Hematopoietic multipotent progenitor cell (in vitro differentiated cells): ENCODE measurements around the gene AURKAIP1. TPM values are rescaled to one million over a fixed set of nuclear protein-coding genes. Genes with fewer than 3 reads are reported as not detected.
"Not testable (repeated sequence)": the region's sequence is repeated elsewhere in the genome, so short reads cannot be mapped to it uniquely, and the experiment has no call there.

Experiments used
- DNase-seq, 3 donors: peaks; one replicate each; pipeline ENCODE4 v3.0.0-alpha.2; 2011 to 2015; ENCODE audit warnings: low read depth in 2 of 3, low spot score in 2 of 3
- total RNA-seq: library from RNA; depleted of rRNA; stranded (reverse); fragments of >200 nt; gene quantifications from one replicate; pipeline ENCODE4 v1.2.3, GENCODE V29; 2012

Gene AURKAIP1
- total RNA-seq, 1 donor, result 30.2 TPM

- DNase-seq, result no peak
Measured at GRCh38 chr1:1387098-1388077, 12.4 kb upstream of the AURKAIP1 start.

GRCh38 chr1:1385931-1386330, 10.9 kb upstream of the AURKAIP1 start:
- no peak for DNase-seq

- DNase-seq, result not testable (repeated sequence)
Measured at GRCh38 chr1:1385339-1385738, 10.3 kb upstream of the AURKAIP1 start.

GRCh38 chr1:1381294-1381693, 6.3 kb upstream of the AURKAIP1 start:
- DNase-seq, result no peak

GRCh38 chr1:1380860-1381259, 5.9 kb upstream of the AURKAIP1 start:
- no peak for DNase-seq

GRCh38 chr1:1377540-1378205, 2.7 kb upstream of the AURKAIP1 start:
- DNase-seq, result no peak

GRCh38 chr1:1376551-1377226, 1.7 kb upstream of the AURKAIP1 start:
- DNase-seq, result no peak

GRCh38 chr1:1374589-1374928, 448 bp downstream of the AURKAIP1 start:
- DNase-seq, result no peak

- DNase-seq, result no peak
Measured at GRCh38 chr1:1373815-1374588, 1.0 kb downstream of the AURKAIP1 start.

- no peak for DNase-seq
Measured at GRCh38 chr1:1373051-1373814, 1.8 kb downstream of the AURKAIP1 start.

- DNase-seq, result peak; percentile 53 to 66 (median 58)
Measured at GRCh38 chr1:1371746-1372711, 3.0 kb downstream of the AURKAIP1 start.

GRCh38 chr1:1371364-1371745, 3.7 kb downstream of the AURKAIP1 start:
- peak; percentile 55 to 67 (median 57) for DNase-seq

- no peak for DNase-seq
Measured at GRCh38 chr1:1370771-1371300, 4.2 kb downstream of the AURKAIP1 start.

GRCh38 chr1:1370094-1370493, 4.9 kb downstream of the AURKAIP1 start:
- DNase-seq, result not testable (repeated sequence)

- DNase-seq, result peak in 1 of 3 donors; percentile 25
Measured at GRCh38 chr1:1367315-1367714, 7.7 kb downstream of the AURKAIP1 start.

GRCh38 chr1:1366699-1367066, 8.3 kb downstream of the AURKAIP1 start:
- no peak for DNase-seq

- no peak for DNase-seq
Measured at GRCh38 chr1:1365875-1366698, 8.9 kb downstream of the AURKAIP1 start.

- no peak for DNase-seq
Measured at GRCh38 chr1:1364266-1364665, 10.7 kb downstream of the AURKAIP1 start.
